ENCODE data around the gene GALNT6. TPM values are rescaled to one million over a fixed set of nuclear protein-coding genes. Genes with fewer than 3 reads are reported as not detected.

Gene GALNT6
- total RNA-seq, 1 experiment from 2014 or later = 101 TPM

Other genes with a start within 250 kb of the GALNT6 start
- gene TFCP2, start 218.3 kb downstream of the GALNT6 start, total RNA-seq (2014; rRNA removed) = 23.2 and 27.3 TPM in 2 replicates
- gene POU6F1, start 173.3 kb downstream of the GALNT6 start, total RNA-seq (2014; rRNA removed) = 0.17 and 6.9 TPM in 2 replicates
- 56.1 and 57.4 TPM in 2 replicates for gene DAZAP2, start 152.6 kb downstream of the GALNT6 start, total RNA-seq (2014; rRNA removed)
- 55.3 and 62.5 TPM in 2 replicates for gene SMAGP, start 121.0 kb downstream of the GALNT6 start, total RNA-seq (2014; rRNA removed)
- not detected in 2 replicates for gene BIN2, start 67.2 kb downstream of the GALNT6 start, total RNA-seq (2014; rRNA removed)
- not detected in 2 replicates for gene CELA1, start 44.7 kb downstream of the GALNT6 start, total RNA-seq (2014; rRNA removed)
- 3.3 and 4.2 TPM in 2 replicates for gene SLC4A8, start 33.4 kb upstream of the GALNT6 start, total RNA-seq (2014; rRNA removed)
- 10.7 and 12.7 TPM in 2 replicates for gene SCN8A, start 199.8 kb upstream of the GALNT6 start, total RNA-seq (2014; rRNA removed)

Data from PC-3 (cell line).